LNCAP (cell line): ENCODE measurements around the gene ATF6.

Experiments
- TF ChIP-seq, protein P1 (sequence below): fragments of 450-650 bp; IDR thresholded peaks from 2 replicates; pipeline ENCODE4 v1.5.1; 2017; ENCODE audit warnings: mild to moderate bottlenecking

Gene ATF6

GRCh38 chr1:161792740-161793139 is 26.6 kb downstream of the ATF6 start:
- TF ChIP-seq, protein P1, sequence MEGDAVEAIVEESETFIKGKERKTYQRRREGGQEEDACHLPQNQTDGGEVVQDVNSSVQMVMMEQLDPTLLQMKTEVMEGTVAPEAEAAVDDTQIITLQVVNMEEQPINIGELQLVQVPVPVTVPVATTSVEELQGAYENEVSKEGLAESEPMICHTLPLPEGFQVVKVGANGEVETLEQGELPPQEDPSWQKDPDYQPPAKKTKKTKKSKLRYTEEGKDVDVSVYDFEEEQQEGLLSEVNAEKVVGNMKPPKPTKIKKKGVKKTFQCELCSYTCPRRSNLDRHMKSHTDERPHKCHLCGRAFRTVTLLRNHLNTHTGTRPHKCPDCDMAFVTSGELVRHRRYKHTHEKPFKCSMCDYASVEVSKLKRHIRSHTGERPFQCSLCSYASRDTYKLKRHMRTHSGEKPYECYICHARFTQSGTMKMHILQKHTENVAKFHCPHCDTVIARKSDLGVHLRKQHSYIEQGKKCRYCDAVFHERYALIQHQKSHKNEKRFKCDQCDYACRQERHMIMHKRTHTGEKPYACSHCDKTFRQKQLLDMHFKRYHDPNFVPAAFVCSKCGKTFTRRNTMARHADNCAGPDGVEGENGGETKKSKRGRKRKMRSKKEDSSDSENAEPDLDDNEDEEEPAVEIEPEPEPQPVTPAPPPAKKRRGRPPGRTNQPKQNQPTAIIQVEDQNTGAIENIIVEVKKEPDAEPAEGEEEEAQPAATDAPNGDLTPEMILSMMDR: peak; percentile 71

- TF ChIP-seq, protein P1: no peak
These were observed 33.7 kb downstream of the ATF6 start for GRCh38 chr1:161799792-161800191.

- TF ChIP-seq, protein P1: no peak
These were observed 35.8 kb downstream of the ATF6 start for GRCh38 chr1:161801955-161802354.

DNA sequence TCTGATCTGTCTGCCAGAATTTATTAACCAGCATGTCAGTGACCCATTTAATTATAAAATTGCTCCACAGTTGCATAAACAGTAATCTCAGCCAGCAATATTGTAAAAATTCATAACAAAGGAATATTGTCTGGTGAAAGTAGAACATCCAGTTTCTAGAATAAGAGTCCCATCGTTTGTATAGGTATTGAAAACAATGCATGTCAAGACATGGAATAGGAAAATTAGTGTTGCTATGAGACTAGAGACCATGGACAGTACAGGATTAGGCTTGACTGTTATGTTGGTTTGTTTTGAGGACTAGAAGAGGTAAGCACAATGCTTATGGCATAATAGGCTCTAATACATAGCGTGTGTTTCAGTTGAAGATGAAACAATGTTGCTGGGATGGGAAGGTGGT is 37.1 kb downstream of the ATF6 start:
- TF ChIP-seq, protein P1: no peak

DNA sequence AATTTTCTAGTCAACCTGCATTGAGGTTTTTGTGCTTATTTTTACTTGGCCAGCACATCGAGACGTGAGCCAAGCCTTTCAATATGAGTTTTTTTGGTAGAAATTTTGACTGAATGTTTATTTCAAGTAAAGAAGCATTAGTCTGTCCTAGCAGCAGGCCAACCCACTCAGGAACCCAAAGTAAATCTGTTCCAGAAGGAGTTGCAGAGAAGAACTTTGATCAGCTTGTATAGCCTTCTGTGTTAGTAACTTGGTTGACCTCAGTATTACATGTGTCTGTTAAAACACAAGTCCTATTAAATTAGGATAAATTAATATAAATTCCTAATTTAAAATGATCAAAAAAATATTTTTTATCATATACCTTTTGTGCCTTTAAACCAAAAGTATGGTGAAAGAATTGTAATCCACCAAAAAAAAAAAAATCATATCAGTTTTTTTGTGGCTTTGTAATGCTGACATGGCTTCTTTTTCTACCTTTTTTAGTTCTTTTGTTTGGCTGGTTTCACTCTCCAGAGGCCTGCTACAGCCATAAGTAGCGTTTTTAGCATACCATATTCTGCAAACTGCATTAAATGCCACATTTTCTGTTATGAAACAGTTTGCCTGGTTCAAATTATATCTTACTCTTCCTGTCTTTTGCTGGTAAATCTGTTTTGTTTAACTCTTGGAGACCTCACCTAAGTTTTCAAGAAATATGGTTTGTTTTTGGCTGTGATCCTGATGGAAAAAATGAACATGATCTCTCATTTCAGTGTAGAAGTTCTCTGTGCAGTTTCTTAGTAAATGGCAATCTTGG is 39.5 kb downstream of the ATF6 start:
- TF ChIP-seq, protein P1: no peak

GRCh38 chr1:161810780-161811179 is 44.7 kb downstream of the ATF6 start:
- TF ChIP-seq, protein P1: no peak

DNA sequence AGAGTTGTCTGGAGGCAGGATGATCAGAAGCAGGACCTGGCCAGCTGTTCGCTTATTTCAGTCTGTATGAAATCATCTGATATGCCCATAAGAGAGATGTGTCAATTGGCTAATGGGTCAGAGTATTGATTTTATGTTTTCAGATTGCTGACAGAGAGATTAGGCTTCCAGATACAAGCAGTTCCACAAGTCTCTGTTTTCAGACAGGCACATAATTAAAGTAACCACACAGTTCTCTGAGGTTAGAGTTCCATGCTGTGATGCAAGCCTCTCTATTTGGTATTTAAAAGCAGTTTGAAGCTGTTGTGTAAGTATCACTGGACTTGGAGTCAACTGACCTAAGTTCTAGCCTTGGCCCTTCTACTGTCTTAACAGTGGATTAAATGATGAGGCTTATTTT is 50.1 kb downstream of the ATF6 start:
- TF ChIP-seq, protein P1: no peak
